ENCODE data around the gene SHISA9. TPM values are rescaled to one million over a fixed set of nuclear protein-coding genes. Genes with fewer than 3 reads are reported as not detected.

SHISA9 gene
- total RNA-seq, 1 donor from 2014 or later: not detected

GRCh38 chr16:13158427-13158826, 257.0 kb downstream of the SHISA9 start:
- intact Hi-C loops (cut with micrococcal nuclease): no loop called here

DNA sequence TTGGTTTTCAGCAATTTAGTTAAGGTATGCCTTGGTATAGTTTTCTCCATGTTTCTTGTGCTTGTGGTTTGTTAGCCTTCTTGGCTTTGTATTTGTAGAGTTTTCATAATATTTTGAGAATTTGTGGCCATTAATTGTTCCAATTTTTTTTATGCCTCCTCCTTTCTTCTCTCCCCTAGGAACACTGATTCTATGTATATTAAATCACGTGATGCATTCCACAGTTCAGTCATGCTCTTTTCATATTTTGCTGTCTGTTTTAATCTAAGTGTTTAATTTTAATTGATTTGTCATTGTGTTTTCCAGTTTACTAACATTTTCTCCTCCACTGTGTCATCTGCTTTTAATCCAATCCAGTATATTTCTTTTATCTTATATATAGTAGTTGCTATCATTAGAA, 263.6 kb downstream of the SHISA9 start:
- intact Hi-C loops (cut with micrococcal nuclease): no loop called here

DNA sequence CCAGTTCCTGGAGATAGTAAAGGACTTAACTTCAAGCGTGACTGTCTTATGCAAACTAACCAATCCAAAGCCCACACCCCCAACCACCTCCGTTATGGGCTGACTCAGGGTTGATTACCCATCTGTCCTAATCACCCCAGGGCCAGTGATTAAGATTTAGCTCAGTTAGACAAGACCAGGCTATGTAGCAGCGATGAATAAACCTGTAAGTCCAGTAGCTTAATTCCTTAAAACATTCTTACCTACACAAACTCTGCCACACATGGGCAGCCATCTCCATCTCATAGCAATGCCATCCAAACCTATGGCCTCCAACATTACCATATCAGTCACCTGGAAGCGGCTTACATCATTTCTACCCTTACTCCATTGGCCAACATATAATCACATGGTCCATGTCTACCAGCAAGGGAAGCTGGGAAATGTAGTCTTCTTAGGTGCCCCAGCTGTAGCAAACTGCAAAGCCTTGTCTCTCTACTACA, 266.7 kb downstream of the SHISA9 start:
- intact Hi-C loops (cut with micrococcal nuclease): no loop called here

GRCh38 chr16:13171313-13171712, 269.9 kb downstream of the SHISA9 start:
- intact Hi-C loops (cut with micrococcal nuclease): no loop called here

GRCh38 chr16:13176711-13177110, 275.3 kb downstream of the SHISA9 start:
- intact Hi-C loops (cut with micrococcal nuclease): no loop called here

DNA sequence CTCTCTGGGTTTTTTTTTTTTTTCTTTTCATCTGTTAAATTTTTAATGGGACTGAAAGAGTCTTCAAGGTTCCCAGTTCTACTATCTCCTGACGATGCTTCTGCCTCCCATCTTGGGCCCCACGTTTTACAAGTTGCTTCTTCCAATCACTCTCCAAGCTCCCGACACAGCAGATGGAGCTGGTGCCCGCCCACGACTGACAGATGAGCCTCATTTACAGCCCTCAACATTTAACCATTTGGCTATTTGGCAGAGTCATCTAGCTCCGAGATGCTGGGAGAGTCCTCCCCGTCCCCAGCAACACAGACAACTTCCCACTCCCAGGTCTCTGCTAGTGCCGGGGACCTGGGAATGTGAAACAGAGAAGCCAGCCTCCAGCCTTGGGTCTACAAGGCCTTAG, 276.9 kb downstream of the SHISA9 start:
- intact Hi-C loops (cut with micrococcal nuclease): no loop called here

GRCh38 chr16:13181432-13181831, 280.0 kb downstream of the SHISA9 start:
- intact Hi-C loops (cut with micrococcal nuclease): no loop called here

DNA sequence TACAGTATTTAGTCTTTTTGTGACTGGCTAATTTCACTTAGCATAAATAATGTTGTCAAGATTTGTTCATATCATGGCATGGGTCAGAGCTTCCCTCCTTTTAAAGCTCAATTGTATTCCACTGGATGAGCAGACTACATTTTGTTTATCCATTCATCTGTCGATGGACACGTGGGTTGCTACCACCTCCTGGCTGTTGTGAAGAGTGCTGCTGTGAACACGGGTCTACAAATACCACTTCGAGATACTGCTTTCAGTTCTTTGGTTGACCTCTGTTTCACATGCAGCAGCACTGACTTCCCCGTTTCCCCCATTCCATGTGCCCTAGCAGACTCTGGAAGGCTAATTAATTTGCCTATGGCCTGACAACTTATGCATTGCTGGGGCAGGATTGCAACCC, 285.4 kb downstream of the SHISA9 start:
- intact Hi-C loops (cut with micrococcal nuclease): no loop called here

- intact Hi-C loops (cut with micrococcal nuclease): no loop called here
Measured at GRCh38 chr16:13189250-13189649, 287.9 kb downstream of the SHISA9 start.

DNA sequence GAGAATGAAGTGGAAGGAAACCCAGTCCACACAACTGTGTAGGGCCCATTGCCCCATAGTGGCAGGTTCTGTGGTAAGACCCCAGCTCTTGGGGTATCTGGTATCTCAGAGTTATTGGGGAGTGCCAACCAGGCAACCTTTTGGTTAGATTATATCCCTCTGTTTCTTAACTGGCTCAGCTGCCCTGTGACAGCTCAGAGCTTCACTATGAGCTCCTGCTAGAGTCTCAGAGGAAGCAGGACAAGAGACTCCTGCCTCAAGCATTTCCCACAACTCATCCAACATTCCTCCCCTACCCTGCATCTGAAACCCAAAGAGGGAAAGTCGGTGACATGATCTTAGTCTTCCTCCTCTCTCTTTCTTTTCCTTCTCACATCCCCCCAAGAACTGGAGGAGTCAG, 292.3 kb downstream of the SHISA9 start:
- intact Hi-C loops (cut with micrococcal nuclease): no loop called here

DNA sequence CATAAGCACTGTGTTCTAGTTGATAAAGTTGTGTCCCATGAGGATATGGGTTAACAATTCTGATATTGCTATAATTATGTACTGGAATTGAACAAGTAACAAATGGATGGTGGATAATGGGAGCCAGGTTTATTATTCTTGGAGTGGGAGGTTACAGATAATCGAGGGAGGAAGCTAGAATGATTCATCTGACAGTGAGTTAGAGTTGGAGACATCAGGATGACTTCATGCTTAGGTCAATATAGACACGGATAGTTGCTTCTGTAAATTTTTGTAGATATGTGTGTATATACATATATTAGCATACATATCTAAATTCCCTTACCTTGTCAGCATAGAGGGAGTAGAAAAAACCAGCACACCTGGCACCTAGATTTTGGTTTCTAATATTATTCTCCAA, 293.4 kb downstream of the SHISA9 start:
- intact Hi-C loops (cut with micrococcal nuclease): no loop called here

- intact Hi-C loops (cut with micrococcal nuclease): no loop called here
Measured at GRCh38 chr16:13203725-13204124, 302.3 kb downstream of the SHISA9 start.

- intact Hi-C loops (cut with micrococcal nuclease): no loop called here
Measured at GRCh38 chr16:13205352-13205751, 304.0 kb downstream of the SHISA9 start.

DNA sequence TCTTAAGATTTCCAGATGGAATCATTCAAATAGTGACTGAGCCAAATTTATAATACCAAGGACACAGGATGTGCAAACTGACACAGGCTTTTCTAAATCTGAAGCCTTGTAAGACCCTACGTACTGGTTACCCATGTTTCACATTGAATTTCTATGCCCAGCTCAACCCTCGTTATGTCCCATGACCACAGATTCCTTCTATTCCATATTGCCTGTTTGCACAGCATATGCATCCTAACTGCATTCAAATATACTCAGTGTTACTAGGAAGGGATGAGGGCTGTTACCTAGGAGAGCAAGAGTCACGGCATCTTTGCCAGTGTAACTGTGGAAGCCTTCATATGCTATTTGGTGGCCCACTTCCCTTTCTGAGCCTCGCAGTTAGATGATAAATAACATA, 305.2 kb downstream of the SHISA9 start:
- intact Hi-C loops (cut with micrococcal nuclease): no loop called here

- intact Hi-C loops (cut with micrococcal nuclease): no loop called here
Measured at GRCh38 chr16:13207151-13207550, 305.8 kb downstream of the SHISA9 start.

DNA sequence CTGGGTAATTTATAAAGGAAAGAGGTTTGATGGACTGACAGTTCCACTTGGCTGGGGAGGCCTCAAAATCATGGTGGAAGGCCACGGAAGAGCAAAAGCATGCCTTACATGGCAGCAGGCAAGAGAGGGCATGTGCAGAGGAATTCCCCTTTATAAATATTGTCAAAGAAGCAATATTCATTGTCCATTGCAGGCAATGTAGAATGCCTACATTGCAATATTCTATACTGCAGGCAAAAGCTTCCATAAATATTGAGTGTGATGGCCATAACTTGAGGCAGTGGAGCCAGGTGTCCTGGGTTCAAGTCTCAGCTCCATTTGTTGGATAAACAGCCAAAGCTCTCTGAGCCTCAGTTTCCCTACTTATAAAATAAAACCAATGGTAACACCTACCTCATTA, 322.3 kb downstream of the SHISA9 start:
- intact Hi-C loops (cut with micrococcal nuclease): loop anchor here (5.0 kb wide), 1 partner anchor 766 kb away; no protein-coding TSS in a partner anchor

DNA sequence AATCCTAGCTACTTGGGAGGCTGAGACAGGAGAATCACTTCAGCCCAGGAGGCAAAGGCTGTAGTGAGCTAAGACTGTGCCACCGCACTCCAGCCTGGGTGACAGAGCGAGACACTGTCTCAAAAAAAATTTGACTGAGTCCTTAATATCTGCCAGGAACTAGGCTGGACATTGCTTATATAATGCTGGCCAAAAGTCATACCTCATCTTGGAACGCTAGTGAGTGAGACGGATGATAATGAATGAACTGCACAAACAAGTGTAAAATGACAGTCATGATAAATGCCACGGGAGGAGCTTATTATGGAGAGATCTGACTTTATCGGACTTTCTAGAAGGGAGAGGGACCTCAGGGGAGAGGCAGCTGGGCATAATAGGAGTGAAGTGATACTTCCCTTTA, 327.6 kb downstream of the SHISA9 start:
- intact Hi-C loops (cut with micrococcal nuclease): no loop called here

DNA sequence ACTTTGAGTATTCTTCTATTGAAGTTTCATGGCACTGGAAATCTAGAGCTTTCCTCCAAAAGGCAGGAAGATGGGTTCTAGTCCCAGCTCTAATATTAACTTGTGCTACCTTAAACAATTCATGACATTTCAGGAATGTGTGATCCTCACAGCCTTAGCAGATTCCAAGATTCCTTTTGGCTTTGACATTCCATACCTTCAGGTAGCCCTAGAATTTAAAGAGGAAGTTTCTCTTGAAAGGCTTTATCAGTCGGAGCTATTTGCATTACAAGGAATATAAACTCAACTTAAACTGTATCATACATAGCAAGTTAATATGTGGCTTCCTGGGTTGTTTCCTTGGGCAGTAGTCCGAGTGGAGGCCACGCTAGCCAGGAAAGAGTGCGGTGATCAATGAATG, 330.0 kb downstream of the SHISA9 start:
- intact Hi-C loops (cut with micrococcal nuclease): no loop called here

- intact Hi-C loops (cut with micrococcal nuclease): no loop called here
Measured at GRCh38 chr16:13234999-13235398, 333.6 kb downstream of the SHISA9 start.

DNA sequence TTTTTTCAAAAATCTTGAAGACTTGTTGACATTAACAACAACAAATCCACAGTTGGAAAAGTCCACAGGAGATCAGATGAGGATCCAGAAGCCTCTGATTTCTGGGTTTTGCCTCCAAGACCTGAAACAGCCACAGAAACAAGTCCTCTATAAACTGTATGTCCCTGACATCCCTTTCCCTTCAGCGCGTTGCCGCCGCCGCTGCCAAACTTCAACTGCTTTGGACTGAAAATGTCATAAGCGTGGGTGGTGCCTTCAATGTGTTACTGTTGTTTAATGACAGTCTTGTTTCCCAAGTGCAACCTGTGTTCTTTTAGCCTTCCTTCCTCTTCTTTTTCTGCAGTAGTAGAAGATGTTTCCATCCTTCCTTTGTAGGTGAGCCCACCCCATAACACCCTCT, 334.9 kb downstream of the SHISA9 start:
- intact Hi-C loops (cut with micrococcal nuclease): no loop called here

- intact Hi-C loops (cut with micrococcal nuclease): no loop called here
Measured at GRCh38 chr16:13238182-13238581, 336.8 kb downstream of the SHISA9 start.

DNA sequence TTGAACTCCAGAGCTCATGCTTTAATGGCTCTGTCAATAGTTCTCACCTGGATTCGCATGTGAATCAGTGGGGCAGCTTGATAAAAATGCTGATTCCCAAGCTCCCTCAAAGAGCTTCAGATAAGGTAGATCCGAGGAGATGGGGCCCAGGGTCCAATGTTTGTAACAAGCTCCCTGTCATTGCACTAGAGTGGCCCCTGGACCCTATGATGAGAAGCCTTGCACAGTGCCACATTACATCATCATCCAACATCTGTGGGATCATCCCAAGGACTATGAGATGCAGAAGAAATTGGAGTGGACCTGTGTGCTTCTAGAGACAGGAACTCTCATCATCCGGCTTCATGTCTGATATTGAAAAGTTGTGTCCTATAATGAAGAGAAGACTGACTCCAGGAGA, 340.8 kb downstream of the SHISA9 start:
- intact Hi-C loops (cut with micrococcal nuclease): no loop called here

DNA sequence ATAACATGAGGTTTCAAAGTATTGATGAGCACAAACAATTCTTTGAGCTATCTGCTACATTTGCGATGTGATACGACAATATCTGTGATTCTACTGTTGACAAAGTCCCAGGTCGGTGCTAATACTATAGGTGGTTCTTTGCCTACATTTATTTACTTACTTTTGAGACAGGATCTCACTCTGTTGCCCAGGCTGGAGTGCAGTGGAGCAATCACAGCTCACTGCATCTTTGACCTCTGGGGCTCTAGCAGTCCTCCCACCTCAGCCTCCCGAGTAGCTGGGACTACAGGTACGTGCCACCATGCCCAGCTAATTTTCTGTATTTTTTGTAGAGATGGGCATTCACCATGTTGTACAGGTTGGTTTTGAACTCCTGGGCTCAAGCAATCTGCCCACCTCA, 343.4 kb downstream of the SHISA9 start:
- intact Hi-C loops (cut with micrococcal nuclease): no loop called here

GRCh38 chr16:13245713-13246377, 344.4 kb downstream of the SHISA9 start:
- intact Hi-C loops (cut with micrococcal nuclease): no loop called here
